ENCODE measurements around the gene DNAJB11.

DNA sequence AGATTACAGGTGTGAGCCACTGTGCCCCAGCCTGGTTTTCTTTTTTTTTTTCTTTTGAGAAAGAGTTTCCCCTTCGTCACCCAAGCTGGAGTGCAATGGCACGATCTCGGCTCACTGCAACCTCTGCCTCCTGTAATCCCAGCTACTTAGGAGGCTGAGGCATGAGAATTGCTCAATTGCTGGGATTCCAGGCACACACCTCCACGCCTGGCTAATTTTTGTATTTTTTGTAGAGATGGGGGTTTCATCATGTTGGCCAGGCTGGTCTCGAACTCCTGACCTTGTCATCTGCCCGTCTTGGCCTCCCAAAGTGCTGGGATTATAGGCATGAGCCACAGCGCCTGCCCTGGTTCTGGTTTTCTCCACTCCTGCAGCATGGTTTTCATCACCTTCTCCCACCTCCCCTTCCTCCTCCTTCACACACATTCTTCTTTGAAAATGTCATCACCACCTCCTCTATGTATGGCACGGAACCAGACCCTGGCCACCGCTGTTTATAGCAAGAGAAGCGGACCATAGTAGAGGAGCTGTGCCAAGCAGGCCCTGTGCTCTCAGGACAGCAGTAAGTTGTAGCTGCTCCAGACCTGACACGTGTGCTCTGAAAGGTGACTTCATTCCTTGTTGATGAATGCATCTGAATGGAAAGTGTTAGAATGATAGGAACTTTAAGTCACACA lies 27.7 kb downstream of the DNAJB11 start:
- TF ChIP-seq, protein P1, sequence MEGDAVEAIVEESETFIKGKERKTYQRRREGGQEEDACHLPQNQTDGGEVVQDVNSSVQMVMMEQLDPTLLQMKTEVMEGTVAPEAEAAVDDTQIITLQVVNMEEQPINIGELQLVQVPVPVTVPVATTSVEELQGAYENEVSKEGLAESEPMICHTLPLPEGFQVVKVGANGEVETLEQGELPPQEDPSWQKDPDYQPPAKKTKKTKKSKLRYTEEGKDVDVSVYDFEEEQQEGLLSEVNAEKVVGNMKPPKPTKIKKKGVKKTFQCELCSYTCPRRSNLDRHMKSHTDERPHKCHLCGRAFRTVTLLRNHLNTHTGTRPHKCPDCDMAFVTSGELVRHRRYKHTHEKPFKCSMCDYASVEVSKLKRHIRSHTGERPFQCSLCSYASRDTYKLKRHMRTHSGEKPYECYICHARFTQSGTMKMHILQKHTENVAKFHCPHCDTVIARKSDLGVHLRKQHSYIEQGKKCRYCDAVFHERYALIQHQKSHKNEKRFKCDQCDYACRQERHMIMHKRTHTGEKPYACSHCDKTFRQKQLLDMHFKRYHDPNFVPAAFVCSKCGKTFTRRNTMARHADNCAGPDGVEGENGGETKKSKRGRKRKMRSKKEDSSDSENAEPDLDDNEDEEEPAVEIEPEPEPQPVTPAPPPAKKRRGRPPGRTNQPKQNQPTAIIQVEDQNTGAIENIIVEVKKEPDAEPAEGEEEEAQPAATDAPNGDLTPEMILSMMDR (IDR thresholded peaks at IDR 0.05), result no peak
- no peak for TF ChIP-seq POLR2A (IDR thresholded peaks at IDR 0.05)

Measured in thyroid gland (tissue), 4 donors.